ENCODE measurements around the gene BYSL. TPM values are rescaled to one million over a fixed set of nuclear protein-coding genes. Genes with fewer than 3 reads are reported as not detected.

BYSL gene
- total RNA-seq, 1 experiment from 2014 or later: 51.7 TPM

DNA sequence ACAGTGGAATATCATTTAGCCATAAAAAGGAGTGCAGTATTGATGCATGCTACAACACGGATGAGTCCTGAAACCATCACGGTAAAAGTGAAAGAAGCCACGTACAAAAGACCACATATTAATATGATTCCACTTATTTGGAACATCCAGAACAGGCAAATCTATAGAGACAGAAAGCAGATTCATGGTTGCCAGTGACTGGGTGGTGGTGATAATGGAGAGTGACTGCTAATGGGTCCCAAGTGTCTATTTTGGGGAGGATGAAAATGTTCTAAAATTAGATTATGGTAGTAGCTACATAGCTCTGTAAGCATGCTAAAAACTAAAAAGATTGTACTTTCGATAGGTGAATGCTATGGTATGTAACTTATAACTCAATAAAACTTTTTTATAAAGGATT lies 38.7 kb downstream of the BYSL start:
- intact Hi-C loops (cut with micrococcal nuclease; ENCODE audit: unreplicated experiment): no loop called here
- Mint-ChIP-seq H3K4me1 (ENCODE audit: low read depth, unreplicated experiment) (peaks cover 17% of the 10 kb centered on the region), H3K27me3 (ENCODE audit: unreplicated experiment) (no peaks in the 10 kb centered on the region), H3K9me3 (ENCODE audit: low read depth, unreplicated experiment) (no peaks in the 10 kb centered on the region), H3K36me3 (ENCODE audit: insufficient read depth, unreplicated experiment) (no peaks in the 10 kb centered on the region), H3K4me3 (ENCODE audit: low read depth, unreplicated experiment) (no peak overlapping the region), H3K27ac (ENCODE audit: unreplicated experiment) (no peak overlapping the region)
- CTCF ChIA-PET: interaction anchor here (0.7 kb wide), 1 partner anchor 53 kb away, joined by 4 read pairs; no protein-coding TSS in a partner anchor
- no TSS peak for BruUV-seq (replicated peaks)
- no peak for DNase-seq
- TF ChIP-seq, protein P1, sequence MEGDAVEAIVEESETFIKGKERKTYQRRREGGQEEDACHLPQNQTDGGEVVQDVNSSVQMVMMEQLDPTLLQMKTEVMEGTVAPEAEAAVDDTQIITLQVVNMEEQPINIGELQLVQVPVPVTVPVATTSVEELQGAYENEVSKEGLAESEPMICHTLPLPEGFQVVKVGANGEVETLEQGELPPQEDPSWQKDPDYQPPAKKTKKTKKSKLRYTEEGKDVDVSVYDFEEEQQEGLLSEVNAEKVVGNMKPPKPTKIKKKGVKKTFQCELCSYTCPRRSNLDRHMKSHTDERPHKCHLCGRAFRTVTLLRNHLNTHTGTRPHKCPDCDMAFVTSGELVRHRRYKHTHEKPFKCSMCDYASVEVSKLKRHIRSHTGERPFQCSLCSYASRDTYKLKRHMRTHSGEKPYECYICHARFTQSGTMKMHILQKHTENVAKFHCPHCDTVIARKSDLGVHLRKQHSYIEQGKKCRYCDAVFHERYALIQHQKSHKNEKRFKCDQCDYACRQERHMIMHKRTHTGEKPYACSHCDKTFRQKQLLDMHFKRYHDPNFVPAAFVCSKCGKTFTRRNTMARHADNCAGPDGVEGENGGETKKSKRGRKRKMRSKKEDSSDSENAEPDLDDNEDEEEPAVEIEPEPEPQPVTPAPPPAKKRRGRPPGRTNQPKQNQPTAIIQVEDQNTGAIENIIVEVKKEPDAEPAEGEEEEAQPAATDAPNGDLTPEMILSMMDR (IDR thresholded peaks at IDR 0.05; ENCODE audit: unreplicated experiment): no peak

DNA sequence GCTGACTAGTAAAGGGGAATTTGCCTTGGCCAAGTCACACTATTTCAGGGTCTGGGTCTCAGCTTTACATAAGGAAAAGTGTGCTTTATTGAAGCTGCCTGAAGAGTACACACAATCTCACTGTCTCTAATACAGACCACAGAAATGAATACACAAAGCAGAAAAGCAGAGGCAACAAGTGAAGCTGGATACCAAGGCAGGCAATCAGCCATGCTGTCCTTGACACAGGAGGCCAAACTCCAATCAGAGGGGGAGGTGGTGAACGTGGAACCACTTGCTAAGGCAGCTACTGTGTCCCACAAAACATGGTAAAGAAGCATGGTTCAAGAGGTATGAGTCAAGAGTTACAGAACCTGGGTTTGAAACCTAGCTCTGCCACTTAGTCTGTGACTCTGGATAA lies 42.1 kb downstream of the BYSL start:
- intact Hi-C loops (cut with micrococcal nuclease; ENCODE audit: unreplicated experiment): no loop called here
- CTCF ChIA-PET: no interaction called here
- TF ChIP-seq, protein P1 (IDR thresholded peaks at IDR 0.05; ENCODE audit: unreplicated experiment): no peak
- H3K27me3 Mint-ChIP-seq (ENCODE audit: unreplicated experiment): no peaks in the 10 kb centered on the region
- no peaks in the 10 kb centered on the region for H3K9me3 Mint-ChIP-seq (ENCODE audit: low read depth, unreplicated experiment)
- peaks cover 6% of the 10 kb centered on the region for H3K36me3 Mint-ChIP-seq (ENCODE audit: insufficient read depth, unreplicated experiment)
- no peak for DNase-seq
- no peak overlapping the region for H3K4me3 Mint-ChIP-seq (ENCODE audit: low read depth, unreplicated experiment)
- H3K4me1 Mint-ChIP-seq (ENCODE audit: low read depth, unreplicated experiment): peaks cover 27% of the 10 kb centered on the region
- BruUV-seq (replicated peaks): no TSS peak
- no peak overlapping the region for H3K27ac Mint-ChIP-seq (ENCODE audit: unreplicated experiment)

DNA sequence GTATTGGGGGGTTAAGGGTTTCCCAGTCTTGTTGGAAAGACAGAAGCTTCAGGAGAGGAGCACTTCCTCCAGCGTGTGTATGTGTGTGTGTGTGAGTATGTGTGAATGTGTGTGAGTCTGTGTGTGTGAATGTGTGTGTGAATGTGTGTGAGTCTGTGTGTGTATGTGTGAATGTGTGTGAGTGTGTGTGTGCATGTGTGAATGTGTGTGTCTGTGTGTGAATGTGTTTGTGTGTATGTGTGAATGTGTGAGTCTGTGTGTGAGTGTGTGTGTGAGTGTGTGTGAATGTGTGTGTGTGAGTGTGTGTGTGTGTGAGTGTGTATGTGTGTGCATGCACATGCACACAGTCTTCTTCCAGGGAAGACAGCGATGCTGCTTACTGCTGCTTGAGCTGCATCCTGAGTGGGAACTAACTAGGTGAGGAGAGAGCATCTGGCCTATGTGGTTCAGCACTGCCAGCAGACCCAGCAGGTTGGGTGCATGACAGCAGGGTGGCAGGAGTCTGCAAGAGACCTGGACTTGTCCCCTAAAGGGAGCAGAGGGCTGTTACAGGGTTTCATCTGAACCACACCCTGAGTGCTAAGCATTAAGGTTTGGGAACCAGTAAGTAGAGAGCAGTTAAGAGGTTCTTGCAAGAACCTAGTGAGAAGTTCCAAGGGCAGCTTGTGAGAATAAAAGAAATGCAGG lies 43.0 kb downstream of the BYSL start:
- Mint-ChIP-seq H3K4me3 (ENCODE audit: low read depth, unreplicated experiment) (no peak overlapping the region), H3K9me3 (ENCODE audit: low read depth, unreplicated experiment) (no peaks in the 10 kb centered on the region), H3K4me1 (ENCODE audit: low read depth, unreplicated experiment) (peaks cover 27% of the 10 kb centered on the region), H3K27me3 (ENCODE audit: unreplicated experiment) (no peaks in the 10 kb centered on the region), H3K36me3 (ENCODE audit: insufficient read depth, unreplicated experiment) (peaks cover 6% of the 10 kb centered on the region), H3K27ac (ENCODE audit: unreplicated experiment) (no peak overlapping the region)
- no TSS peak for BruUV-seq (replicated peaks)
- CTCF ChIA-PET: no interaction called here
- intact Hi-C loops (cut with micrococcal nuclease; ENCODE audit: unreplicated experiment): no loop called here
- DNase-seq: no peak
- TF ChIP-seq, protein P1 (IDR thresholded peaks at IDR 0.05; ENCODE audit: unreplicated experiment): no peak

DNA sequence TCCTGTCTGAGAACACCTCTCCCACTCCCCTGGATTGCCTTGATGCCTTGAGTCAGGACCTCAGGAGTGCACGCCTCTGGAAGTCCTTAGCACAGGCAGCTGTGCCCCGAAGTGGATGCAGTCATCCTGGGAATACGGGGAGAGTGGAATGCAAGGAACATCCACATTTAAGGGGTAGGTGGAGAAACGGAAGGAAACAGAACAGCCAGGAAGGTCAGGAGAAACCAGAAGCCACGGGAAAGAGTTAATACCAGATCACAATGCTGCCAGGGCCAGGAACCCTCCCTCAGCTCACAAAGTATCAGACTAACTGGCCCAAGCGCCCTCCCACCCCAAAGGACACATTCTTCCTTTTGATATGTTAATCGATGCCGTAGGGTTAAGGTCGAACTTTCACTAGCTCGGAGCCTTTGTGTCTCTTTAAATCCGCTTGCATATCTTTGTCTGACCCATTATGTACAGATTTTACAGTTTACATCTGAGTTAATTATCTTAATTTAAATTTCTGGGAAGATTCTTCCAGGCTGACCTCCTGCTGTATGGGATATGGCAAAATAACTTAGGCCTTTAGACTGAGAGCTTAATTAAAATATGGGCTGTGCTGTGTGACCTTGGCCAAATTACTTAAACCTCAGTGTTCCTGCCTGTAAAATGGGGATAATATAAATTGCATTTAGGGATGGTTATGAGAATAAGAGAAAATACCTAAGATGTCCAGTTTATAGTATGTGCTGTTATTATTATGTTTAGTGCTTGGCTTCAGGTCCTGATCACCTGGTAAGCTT lies 44.3 kb downstream of the BYSL start:
- BruUV-seq (replicated peaks): no TSS peak
- CTCF ChIA-PET: interaction anchor here (0.8 to 1.0 kb wide), 2 partner anchors 29 to 198 kb away, joined by 3 read pairs; no protein-coding TSS in a partner anchor
- intact Hi-C loops (cut with micrococcal nuclease; ENCODE audit: unreplicated experiment): loop anchor here (2.0 kb wide), 1 partner anchor 23 kb away; no protein-coding TSS in a partner anchor
- Mint-ChIP-seq H3K36me3 (ENCODE audit: insufficient read depth, unreplicated experiment) (peaks cover 6% of the 10 kb centered on the region), H3K9me3 (ENCODE audit: low read depth, unreplicated experiment) (no peaks in the 10 kb centered on the region), H3K27ac (ENCODE audit: unreplicated experiment) (no peak overlapping the region), H3K4me3 (ENCODE audit: low read depth, unreplicated experiment) (no peak overlapping the region), H3K4me1 (ENCODE audit: low read depth, unreplicated experiment) (peaks cover 32% of the 10 kb centered on the region), H3K27me3 (ENCODE audit: unreplicated experiment) (no peaks in the 10 kb centered on the region)
- TF ChIP-seq, protein P1 (IDR thresholded peaks at IDR 0.05; ENCODE audit: unreplicated experiment): no peak
- no peak for DNase-seq
